Prostate gland (tissue), 2 donors: ENCODE data around the gene SIGLEC9. TPM values are rescaled to one million over a fixed set of nuclear protein-coding genes. Genes with fewer than 3 reads are reported as not detected.

Experiments
- DNase-seq: peaks from one replicate; pipeline ENCODE4 v3.0.0-alpha.2; 2019; ENCODE audit warnings: low spot score
- H3K27ac ChIP-seq, 2 donors: fragments of 200-600 bp; sonication (generic); 2 replicates each; pipeline ENCODE4 v1.5.1; 2017 to 2019
- H3K27me3 ChIP-seq: fragments of 200-600 bp; sonication (generic); replicated peaks from 2 replicates; pipeline ENCODE4 v1.5.1; 2019; ENCODE audit not compliant: insufficient read depth
- H3K36me3 ChIP-seq, 2 donors: fragments of 200-600 bp; sonication (generic); 1 replicate in 1 of 2; 2 replicates in 1 of 2; pipeline versions ENCODE4 v1.5.1 to v1.8.1; 2017 to 2019
- H3K4me1 ChIP-seq: fragments of 200-600 bp; sonication (generic); replicated peaks from 2 replicates; pipeline ENCODE4 v1.5.1; 2019
- H3K4me3 ChIP-seq, 2 donors: fragments of 200-600 bp; sonication (generic); 2 replicates each; pipeline ENCODE4 v1.5.1; 2017 to 2019
- H3K9me3 ChIP-seq: fragments of 200-600 bp; sonication (generic); 2 replicates; pipeline ENCODE4 v1.5.1; 2017
- POLR2A ChIP-seq: fragments of 450-650 bp; IDR thresholded peaks from one replicate; pipeline ENCODE4 v1.6.1; 2016; ENCODE audit warnings: antibody characterized with exemption, mild to moderate bottlenecking
- POLR2AphosphoS5 ChIP-seq: sonication (generic); formaldehyde crosslinking; IDR thresholded peaks from one replicate; pipeline ENCODE4 v1.6.1; 2017; ENCODE audit warnings: antibody characterized with exemption
- WGBS: methylation state at CpG from one replicate; pipeline ENCODE4 v1.1.5; 2018; 5-methylcytosine and 5-hydroxymethylcytosine counted together
- intact Hi-C: fragments of 100-400 bp; cut with DNase I; formaldehyde crosslinking; loops from one replicate; pipeline ENCODE4 v1.14.2; 2022
- total RNA-seq, 2 donors: library from RNA; depleted of rRNA; stranded (reverse); fragments of >200 nt; gene quantifications; one replicate each; pipeline ENCODE4 v1.1.0, GENCODE V29; 2016
- TF ChIP-seq, protein P1 (sequence below), 4 experiments: fragments of 200-600 bp in 2 of 4; fragments of 450-650 bp in 2 of 4; sonication (generic) in 2 of 4; IDR thresholded peaks; 1 replicate in 3 of 4; 2 replicates in 1 of 4; pipeline ENCODE4 v1.5.1; 2016 to 2019; ENCODE audit warnings: antibody characterized with exemption in 4 of 4, mild to moderate bottlenecking in 2 of 4, moderate library complexity in 2 of 4

SIGLEC9 gene
- total RNA-seq, 2 donors from 2014 or later, result 0.77 to 8.2 TPM

DNA sequence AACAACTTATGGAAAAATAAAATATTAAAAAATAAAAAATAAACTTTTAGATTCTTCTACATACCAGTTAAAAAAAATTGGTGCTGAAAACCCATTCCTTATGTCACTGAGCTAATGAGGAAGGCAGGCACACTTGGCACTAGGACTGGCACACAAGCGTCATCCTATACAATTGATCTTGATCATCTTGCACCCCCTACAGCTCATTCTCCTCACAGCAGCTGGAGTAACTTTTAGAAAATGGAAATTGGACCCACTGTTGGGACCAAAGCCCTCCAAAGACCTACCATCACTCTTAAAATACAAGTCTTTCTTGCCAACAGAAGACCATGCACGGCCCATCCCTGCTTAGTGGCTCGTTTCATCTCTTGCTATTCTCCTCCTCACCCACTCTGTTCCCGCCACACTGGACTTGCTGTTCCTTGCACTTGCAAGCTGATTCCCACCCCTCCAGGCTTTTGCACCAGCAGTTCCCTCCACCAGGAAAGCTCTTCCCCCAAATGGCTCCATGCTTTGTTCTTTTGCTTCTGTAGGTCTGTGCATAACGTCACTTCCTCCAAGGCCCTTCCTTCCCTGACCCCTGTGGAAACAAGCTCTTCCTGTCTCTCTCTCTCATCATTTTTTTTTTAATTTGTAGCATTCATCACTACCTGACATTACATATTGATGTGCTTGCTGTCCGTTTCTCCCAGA is 28.1 kb upstream of the SIGLEC9 start:
- intact Hi-C loops, result no loop called here
- H3K4me1 ChIP-seq, result peaks cover 7% of the 10 kb centered on the region
- no peak for DNase-seq
- no peak overlapping the region for H3K27ac ChIP-seq
- H3K27me3 ChIP-seq, result no peaks in the 10 kb centered on the region
- H3K36me3 ChIP-seq, result no peaks in the 10 kb centered on the region
- no peak overlapping the region for H3K4me3 ChIP-seq
- no peaks in the 10 kb centered on the region for H3K9me3 ChIP-seq
- TF ChIP-seq, protein P1, sequence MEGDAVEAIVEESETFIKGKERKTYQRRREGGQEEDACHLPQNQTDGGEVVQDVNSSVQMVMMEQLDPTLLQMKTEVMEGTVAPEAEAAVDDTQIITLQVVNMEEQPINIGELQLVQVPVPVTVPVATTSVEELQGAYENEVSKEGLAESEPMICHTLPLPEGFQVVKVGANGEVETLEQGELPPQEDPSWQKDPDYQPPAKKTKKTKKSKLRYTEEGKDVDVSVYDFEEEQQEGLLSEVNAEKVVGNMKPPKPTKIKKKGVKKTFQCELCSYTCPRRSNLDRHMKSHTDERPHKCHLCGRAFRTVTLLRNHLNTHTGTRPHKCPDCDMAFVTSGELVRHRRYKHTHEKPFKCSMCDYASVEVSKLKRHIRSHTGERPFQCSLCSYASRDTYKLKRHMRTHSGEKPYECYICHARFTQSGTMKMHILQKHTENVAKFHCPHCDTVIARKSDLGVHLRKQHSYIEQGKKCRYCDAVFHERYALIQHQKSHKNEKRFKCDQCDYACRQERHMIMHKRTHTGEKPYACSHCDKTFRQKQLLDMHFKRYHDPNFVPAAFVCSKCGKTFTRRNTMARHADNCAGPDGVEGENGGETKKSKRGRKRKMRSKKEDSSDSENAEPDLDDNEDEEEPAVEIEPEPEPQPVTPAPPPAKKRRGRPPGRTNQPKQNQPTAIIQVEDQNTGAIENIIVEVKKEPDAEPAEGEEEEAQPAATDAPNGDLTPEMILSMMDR (IDR thresholded peaks at IDR 0.05), result peak in 2 of 4 experiments; percentile 43
- no peak for TF ChIP-seq POLR2A
- WGBS, result 82% methylated on average over 6 of the region's 6 CpGs

DNA sequence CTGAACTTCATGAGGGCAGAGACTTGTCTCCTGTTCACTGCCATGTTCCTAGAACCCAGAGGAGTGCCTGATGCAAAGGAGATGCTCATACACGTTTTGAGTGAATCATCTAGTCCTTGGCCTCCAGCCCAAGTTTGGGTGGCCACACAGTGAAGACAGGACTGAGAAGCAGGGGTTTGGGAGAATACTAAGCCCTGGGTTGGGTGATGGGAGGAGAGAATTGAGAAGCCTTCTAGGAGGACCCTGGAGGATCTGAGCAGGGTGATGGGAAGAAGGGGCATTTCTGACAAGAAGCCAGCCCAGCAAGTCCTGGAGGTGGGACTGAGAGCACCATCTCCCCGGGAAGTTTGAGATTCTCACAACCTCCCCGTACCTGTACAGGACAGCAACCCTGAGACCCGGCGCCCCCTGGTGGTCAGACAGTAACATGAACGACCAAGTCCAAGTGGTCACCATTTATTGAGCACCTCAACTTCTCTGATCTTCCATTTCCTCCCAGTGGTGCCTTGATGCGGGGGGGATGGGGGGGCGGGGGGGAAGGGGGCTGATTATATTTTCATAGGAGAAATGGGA is 27.5 kb upstream of the SIGLEC9 start:
- no peaks in the 10 kb centered on the region for H3K27me3 ChIP-seq
- H3K4me1 ChIP-seq, result peaks cover 7% of the 10 kb centered on the region
- DNase-seq, result peak; percentile 68
- WGBS, result 7% methylated on average over 8 of the region's 8 CpGs
- TF ChIP-seq, protein P1 (IDR thresholded peaks at IDR 0.05), result peak; percentile 62 to 81 (median 71)
- TF ChIP-seq POLR2AphosphoS5, result peak; percentile 16
- TF ChIP-seq POLR2A, result no peak
- no peaks in the 10 kb centered on the region for H3K36me3 ChIP-seq
- no peak overlapping the region for H3K4me3 ChIP-seq
- H3K9me3 ChIP-seq, result no peaks in the 10 kb centered on the region
- intact Hi-C loops, result no loop called here
- H3K27ac ChIP-seq, result no peak overlapping the region

GRCh38 chr19:51097796-51098195 is 26.9 kb upstream of the SIGLEC9 start:
- no peak for DNase-seq
- WGBS, result 82% methylated on average over 20 of the region's 20 CpGs
- H3K9me3 ChIP-seq, result no peaks in the 10 kb centered on the region
- peaks cover 2% of the 10 kb centered on the region for H3K4me1 ChIP-seq
- intact Hi-C loops, result no loop called here
- no peak overlapping the region for H3K4me3 ChIP-seq
- TF ChIP-seq, protein P1 (IDR thresholded peaks at IDR 0.05), result no peak
- H3K27ac ChIP-seq, result no peak overlapping the region
- H3K27me3 ChIP-seq, result no peaks in the 10 kb centered on the region
- H3K36me3 ChIP-seq, result no peaks in the 10 kb centered on the region

DNA sequence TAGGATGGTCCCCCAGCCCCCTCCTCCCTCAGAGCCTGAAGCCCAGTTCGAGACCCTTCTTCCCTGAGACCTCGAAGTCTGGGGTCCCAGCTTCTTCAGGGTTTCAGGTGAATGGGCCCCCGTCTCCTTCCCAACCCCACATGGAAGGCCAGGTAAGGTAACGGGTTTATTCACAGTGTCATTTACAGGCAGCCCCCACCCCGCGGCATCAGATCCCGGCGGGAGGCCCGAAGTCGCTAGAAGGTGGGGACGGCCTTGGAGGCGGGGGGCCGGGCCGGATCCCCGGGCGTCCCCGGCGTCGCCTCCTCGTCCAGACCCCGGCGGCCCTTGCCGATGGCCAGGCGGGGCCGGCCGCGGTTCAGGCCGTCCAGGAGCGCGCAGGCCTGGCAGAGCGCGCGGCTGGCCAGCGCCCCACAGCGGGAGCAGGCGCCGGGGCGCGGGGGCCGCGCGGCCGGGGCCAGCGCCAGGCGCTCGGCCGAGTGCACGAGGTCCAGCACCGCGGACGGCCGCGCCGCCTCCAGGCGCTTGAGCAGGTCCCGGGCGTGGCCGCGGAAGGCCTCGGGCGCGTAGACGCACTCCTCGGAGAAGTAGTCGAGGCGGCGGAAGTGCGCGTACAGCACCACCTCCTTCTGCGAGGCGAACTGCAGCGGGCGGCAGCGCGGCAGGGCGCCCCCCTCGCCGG is 26.2 kb upstream of the SIGLEC9 start:
- no peak for DNase-seq
- intact Hi-C loops, result no loop called here
- Histone ChIP-seq H3K4me1 (no peaks in the 10 kb centered on the region), H3K4me3 (no peak overlapping the region), H3K27ac (no peak overlapping the region), H3K36me3 (no peaks in the 10 kb centered on the region), H3K27me3 (no peaks in the 10 kb centered on the region), H3K9me3 (no peaks in the 10 kb centered on the region)
- no peak for TF ChIP-seq POLR2A
- no peak for TF ChIP-seq POLR2AphosphoS5
- TF ChIP-seq, protein P1 (IDR thresholded peaks at IDR 0.05), result no peak
- WGBS, result 85% methylated on average over 50 of the region's 78 CpGs

- TF ChIP-seq, protein P1 (IDR thresholded peaks at IDR 0.05), result no peak
- TF ChIP-seq POLR2AphosphoS5, result no peak
- TF ChIP-seq POLR2A, result no peak
- Histone ChIP-seq H3K27ac (no peak overlapping the region), H3K9me3 (no peaks in the 10 kb centered on the region), H3K4me3 (no peak overlapping the region), H3K4me1 (no peaks in the 10 kb centered on the region), H3K36me3 (no peaks in the 10 kb centered on the region), H3K27me3 (no peaks in the 10 kb centered on the region)
- WGBS, result 82% methylated on average over 21 of the region's 22 CpGs
- no peak for DNase-seq
- intact Hi-C loops, result no loop called here
Observed at GRCh38 chr19:51099047-51099382, 25.7 kb upstream of the SIGLEC9 start.
